HG03103 (cell line): ENCODE results near the gene FBXL7.

Source experiments
- ATAC-seq: cut with Tn5 transposase; IDR thresholded peaks from one replicate; pipeline ENCODE4 v1.9.1; 2021; ENCODE audit warnings: low read depth; ENCODE audit not compliant: unreplicated experiment

Gene FBXL7

GRCh38 chr5:15737871-15738664 lies 238.1 kb downstream of the FBXL7 start:
- no peak for ATAC-seq

- no peak for ATAC-seq
These were observed 240.4 kb downstream of the FBXL7 start for GRCh38 chr5:15740383-15740782.

DNA sequence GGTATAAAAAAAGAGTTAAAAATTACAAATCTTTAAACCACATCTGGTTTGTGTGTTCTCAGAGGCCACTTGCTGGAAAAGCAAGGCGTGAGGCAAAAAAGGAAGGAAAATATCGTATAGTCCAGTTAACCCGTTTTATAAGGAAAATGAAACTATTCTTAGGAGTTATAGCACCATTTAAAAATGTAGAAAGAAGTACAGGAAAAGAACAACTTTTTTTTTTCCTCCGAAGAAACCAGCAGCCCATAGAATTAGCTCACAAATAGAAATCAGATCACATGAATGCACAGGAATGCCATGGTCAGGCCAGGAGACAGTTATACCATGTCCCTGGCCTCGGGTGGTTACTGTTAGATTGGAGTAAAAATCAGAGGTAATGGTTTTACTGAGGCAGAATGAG lies 241.6 kb downstream of the FBXL7 start:
- ATAC-seq = no peak

- ATAC-seq = no peak
These were observed 246.9 kb downstream of the FBXL7 start for GRCh38 chr5:15746833-15747232.

DNA sequence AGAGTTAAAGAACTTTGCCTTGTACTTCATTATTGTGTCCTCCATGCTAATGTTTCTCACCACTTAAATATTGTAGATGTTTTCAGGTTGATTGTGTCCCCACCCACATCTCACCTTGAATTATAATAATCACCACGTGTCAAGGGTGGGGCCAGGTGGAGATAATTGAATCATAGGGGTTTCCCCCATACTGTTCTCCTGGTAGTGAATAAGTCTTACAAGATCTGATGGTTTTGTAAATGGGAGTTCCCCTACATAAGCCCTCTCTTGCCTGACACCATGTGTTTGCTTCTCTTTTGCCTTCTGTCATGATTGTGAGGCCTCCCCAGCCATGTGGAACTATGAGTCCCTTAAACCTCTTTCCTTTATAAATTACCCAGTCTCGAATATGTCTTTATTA lies 248.3 kb downstream of the FBXL7 start:
- ATAC-seq = no peak

GRCh38 chr5:15752663-15753285 lies 252.8 kb downstream of the FBXL7 start:
- ATAC-seq = no peak

DNA sequence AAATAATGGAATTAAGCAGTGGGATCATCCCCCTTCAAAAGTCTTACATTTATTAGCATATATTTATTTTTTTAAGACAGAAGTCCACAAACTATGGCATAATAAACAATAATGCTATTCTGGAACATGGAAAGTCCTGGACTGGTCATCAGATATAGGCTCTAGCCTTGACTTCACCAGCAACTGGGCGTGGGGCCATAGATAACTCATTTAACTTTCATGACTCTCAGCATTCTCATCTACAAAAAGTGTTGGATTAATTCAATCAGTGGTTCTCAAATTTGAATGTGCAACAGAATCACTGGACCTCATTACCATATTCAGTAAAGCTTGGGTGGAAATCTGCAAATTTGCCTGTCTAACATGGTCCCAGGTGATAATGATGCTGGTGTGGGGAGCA lies 253.8 kb downstream of the FBXL7 start:
- no peak for ATAC-seq

DNA sequence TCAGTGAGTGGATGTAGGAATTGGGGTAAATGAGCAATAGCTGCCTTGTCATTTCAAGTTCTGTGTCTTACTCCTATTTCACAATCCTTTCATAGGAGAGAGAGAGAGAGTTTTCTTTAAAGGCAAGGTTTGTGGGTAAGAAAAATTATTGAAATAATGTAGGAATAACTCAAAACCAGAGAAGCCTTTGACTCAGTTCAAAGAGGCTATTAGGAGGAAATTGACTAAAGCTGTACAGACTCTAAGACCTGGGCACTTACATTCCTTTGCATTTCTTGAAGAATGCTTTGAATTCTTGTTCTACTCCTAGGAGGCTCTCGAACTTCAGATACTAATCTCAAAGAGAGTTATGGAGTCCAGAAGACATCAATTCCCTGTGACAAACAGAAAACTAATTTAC lies 257.1 kb downstream of the FBXL7 start:
- ATAC-seq = no peak

DNA sequence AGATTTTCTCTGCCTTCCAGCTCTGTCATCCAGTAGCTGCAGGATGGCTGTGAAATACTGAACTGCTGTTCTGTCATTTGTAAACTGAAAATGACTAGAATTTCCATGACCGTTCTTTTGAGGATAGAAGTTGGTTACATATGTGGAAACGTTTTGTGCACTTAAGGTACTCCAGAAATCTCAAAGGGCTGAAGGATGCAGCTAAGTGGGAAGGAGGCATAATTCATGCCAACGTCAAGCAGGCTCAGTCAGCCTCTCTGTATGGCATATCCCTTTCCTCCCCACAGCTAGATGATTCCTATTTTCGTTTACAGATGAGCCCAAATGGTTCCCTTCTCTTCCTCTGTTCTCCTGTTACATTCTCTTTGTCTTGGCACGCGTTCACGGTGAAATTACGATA lies 257.6 kb downstream of the FBXL7 start:
- ATAC-seq = no peak

DNA sequence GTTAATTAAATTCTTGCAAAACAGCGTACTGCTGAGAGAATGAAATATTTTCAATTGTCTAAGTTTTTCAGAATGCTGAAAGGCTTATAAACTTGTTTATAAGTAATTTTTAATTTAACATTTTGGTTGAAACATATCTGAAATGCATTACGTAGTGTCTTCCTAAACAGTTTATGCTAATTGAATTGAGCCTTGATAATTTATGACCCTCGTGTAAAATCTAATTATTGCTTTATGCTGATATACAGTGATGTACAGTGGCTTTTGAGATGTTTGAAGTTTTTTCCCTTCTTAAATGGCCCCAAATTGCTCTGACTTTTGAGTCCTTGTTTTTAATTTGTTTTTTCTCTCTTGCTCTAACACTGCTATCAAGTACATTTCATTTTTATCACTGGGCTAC lies 262.7 kb downstream of the FBXL7 start:
- ATAC-seq = no peak

GRCh38 chr5:15763754-15764153 lies 263.8 kb downstream of the FBXL7 start:
- ATAC-seq = no peak

DNA sequence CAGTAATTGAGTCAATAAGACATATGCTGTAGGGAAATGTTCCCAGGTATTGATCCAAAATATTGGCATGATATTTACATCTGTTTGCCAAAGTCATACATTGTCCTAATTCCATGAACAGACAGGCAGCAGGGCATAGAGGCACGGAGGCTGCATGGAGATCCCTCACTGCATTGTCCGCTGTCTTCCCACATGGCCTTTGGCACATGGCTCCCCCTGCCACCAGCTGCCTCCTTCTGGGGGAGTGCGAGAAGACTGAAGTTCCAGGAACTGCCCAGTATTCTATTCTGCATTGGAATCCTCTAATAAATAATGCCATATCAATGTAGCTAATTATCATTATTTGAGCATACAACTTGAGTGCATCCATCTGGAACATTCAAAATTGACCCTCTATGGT lies 269.0 kb downstream of the FBXL7 start:
- ATAC-seq = no peak

DNA sequence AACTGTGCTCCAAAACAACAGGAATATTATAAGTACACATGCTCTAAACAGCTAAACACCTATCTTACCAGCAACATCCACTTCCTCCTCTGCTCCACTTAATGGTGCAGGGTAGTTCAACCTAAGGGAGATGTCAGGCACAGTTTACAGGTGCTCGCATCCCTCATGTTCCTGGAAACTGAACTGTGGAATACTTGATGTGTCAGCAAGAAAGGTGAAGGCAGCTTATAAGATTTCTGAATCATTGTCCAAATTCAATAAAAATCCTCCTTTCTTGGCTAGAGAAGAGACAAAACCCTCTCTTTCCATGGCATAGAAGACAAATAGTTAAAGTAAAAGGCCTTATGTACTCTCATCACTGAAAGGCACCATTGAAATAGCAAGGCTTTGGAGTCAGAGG lies 272.2 kb downstream of the FBXL7 start:
- ATAC-seq = no peak

DNA sequence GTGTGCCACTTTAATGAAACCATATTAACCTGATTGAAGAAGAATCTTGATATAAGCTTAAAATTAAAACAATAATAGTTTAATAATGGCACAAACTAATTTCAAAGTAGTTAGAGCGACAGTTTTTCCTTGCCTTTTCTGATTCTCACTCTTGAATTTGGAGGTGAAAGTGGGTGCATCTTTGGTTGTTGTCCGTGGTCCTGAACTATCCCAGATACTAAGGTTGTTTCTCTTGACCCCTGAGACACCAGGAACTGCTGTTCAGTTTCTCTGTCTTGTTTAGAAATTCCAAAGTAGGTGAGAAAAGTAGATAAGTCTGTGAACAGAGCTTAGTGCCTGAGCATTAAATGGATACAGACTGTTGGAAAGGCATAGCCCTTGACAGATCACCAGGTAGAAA lies 274.7 kb downstream of the FBXL7 start:
- ATAC-seq = no peak

DNA sequence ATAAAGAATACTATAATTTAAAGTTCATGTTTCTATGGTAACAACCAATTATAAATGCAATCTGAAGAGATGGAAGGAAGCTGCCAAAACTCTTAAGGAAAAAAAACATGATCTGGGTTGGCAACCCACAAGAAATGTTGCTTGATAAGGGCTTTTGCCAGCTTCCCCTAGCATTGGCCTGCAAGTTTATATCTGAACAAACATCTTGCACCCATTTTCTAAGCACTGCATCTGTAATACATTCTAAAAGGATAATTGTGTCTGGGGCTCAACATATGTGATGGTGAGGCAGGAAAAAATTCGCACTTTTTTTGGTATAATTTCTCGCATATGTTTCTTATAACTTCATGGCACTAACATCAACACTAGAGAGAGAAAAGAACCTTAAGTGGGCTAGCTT lies 276.4 kb downstream of the FBXL7 start:
- ATAC-seq = no peak

- ATAC-seq = no peak
These were observed 283.8 kb downstream of the FBXL7 start for GRCh38 chr5:15783734-15784133.

DNA sequence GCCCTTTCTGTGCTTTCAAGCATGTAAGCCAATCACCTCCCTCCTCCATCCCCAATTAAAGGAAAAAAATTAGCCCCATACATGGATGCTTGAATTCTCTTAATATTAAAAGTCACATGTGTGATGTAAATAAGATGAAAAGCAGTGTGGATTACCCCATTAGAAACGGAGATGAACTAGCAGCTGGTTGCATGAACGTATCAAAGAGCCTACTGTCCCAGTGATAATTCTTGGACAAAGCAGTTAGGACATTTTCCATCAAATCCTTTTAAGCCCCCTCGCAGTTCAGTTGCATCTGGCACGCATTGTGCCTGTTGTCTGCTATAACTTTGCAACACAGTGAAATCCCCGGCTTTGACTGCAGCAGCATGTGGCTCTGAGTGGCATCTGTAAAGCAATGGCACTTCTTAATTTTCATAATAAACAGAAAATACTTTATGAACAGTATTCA lies 285.6 kb downstream of the FBXL7 start:
- ATAC-seq = no peak

- ATAC-seq = no peak
These were observed 286.3 kb downstream of the FBXL7 start for GRCh38 chr5:15786326-15786725.

GRCh38 chr5:15786884-15787283 lies 286.9 kb downstream of the FBXL7 start:
- no peak for ATAC-seq

GRCh38 chr5:15787681-15788080 lies 287.7 kb downstream of the FBXL7 start:
- no peak for ATAC-seq

DNA sequence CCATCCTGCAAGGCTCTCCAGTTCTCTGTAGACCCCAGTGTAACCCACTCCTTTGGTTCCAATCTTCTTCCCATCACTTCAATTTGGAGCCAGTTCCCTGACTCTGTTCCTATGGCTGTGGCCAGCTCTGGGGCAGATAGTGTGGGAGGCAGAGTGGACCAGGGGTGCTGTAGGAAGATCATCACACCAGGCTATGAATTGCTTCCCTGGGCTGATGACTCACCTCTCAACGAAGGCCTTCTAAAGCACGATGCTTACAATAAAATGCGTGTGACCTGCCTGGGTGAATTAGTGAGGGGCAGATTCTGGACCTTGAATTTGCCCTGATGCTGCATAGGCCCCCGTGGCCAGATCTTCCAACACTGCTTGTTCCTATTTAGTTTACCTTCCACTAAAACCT lies 289.7 kb downstream of the FBXL7 start:
- no peak for ATAC-seq

GRCh38 chr5:15790446-15791018 lies 290.6 kb downstream of the FBXL7 start:
- no peak for ATAC-seq
